ENCODE data around the gene PGM2L1.

GRCh38 chr11:74418509-74418895, 20.3 kb upstream of the PGM2L1 start:
- TF ChIP-seq POLR2A (IDR thresholded peaks at IDR 0.05) = no peak
- TF ChIP-seq CTCF (IDR thresholded peaks at IDR 0.05) = no peak
- no peak for TF ChIP-seq POLR2AphosphoS5 (IDR thresholded peaks at IDR 0.05)
